K562 (cell line): Measurements from ENCODE around the gene VPS37B. TPM values are rescaled to one million over a fixed set of nuclear protein-coding genes. Genes with fewer than 3 reads are reported as not detected.

Experiments used
- ATAC-seq: fragments of 200-7000 bp; cut with Tn5 transposase; 3 replicates; pipeline ENCODE4 v1.9.1; 2020; ENCODE audit warnings: moderate library complexity
- BruUV-seq: library from RNA; stranded (reverse); fragments of 400-500 nt; replicated peaks from 2 replicates; lab custom pipeline; 2021; lab: Mats Ljungman, UMichigan
- CTCF ChIA-PET: fragments of 300-600 bp; formaldehyde crosslinking; extraction: SDS; loops from one replicate; lab custom pipeline; 2021; ENCODE audit warnings: low intra/inter-chr PET ratio; lab: Yijun Ruan, JAX
- POLR2A ChIA-PET: fragments of 300-600, 350-650 bp; sonication (Branson Sonifier 250); formaldehyde crosslinking; extraction: SDS; loops from one replicate; lab custom pipeline; 2021; ENCODE audit warnings: antibody characterized with exemption, inconsistent platforms; lab: Yijun Ruan, JAX
- DNase-seq, 4 experiments: peaks; one replicate each; pipeline versions ENCODE4 v3.0.0 to v3.0.0-alpha.2; 2011 to 2018; ENCODE audit warnings: low spot score in 3 of 4, mixed read lengths in 3 of 4; ENCODE audit errors: extremely low read depth in 1 of 4
- FAIRE-seq: peaks from 2 replicates; lab custom pipeline; 2011; peaks lifted over from hg19 to GRCh38; lab: Jason Lieb, UNC
- H2AFZ ChIP-seq: 2 replicates; pipeline ENCODE4 v1.6.0; 2011; ENCODE audit warnings: low read depth, low read length, control low read depth, inconsistent platforms
- H3K27ac ChIP-seq: fragments of 200-600 bp; 3 replicates; pipeline ENCODE4 v1.8.0; 2011; ENCODE audit warnings: low read depth, mild to moderate bottlenecking, control low read depth, inconsistent platforms, low read length, moderate library complexity, mixed read lengths; ENCODE audit errors: extremely low read depth
- H3K27me3 ChIP-seq, 2 experiments: fragments of 300-600 bp in 1 of 2; 2 replicates in 1 of 2; 3 replicates in 1 of 2; pipeline versions ENCODE4 v1.6.0 to v1.8.0; 2011; ENCODE audit warnings: inconsistent platforms in 2 of 2, low read length in 2 of 2, mild to moderate bottlenecking in 1 of 2, mixed read lengths in 1 of 2, moderate library complexity in 1 of 2; ENCODE audit not compliant: control insufficient read depth in 2 of 2, insufficient read depth in 2 of 2
- H3K36me3 ChIP-seq: fragments of 300-600 bp; 3 replicates; pipeline ENCODE4 v1.8.0; 2011; ENCODE audit warnings: mild to moderate bottlenecking, low read length, inconsistent platforms; ENCODE audit not compliant: control insufficient read depth, insufficient read depth
- H3K4me1 ChIP-seq, 2 experiments: fragments of 200-600 bp in 1 of 2; replicated peaks in 1 of 2; 2 replicates in 1 of 2; 3 replicates in 1 of 2; pipeline versions ENCODE4 v1.5.1 to v1.8.0; 2011; ENCODE audit warnings: inconsistent platforms in 2 of 2, low read length in 2 of 2, mild to moderate bottlenecking in 1 of 2, mixed read lengths in 1 of 2, moderate library complexity in 1 of 2; ENCODE audit not compliant: control insufficient read depth in 2 of 2, insufficient read depth in 2 of 2
- H3K4me2 ChIP-seq: 2 replicates; pipeline ENCODE4 v1.6.1; 2011; ENCODE audit warnings: low read length, control low read depth, inconsistent platforms, mixed read lengths; ENCODE audit not compliant: insufficient read depth
- H3K4me3 ChIP-seq: fragments of 200-600 bp; sonication (generic), shearing (Covaris generic); 2 replicates; pipeline ENCODE4 v1.5.1; 2016; ENCODE audit warnings: control low read depth, inconsistent platforms
- H3K79me2 ChIP-seq: fragments of 200-600 bp; 3 replicates; pipeline ENCODE4 v1.8.0; 2011; ENCODE audit warnings: low read length, inconsistent platforms; ENCODE audit not compliant: control insufficient read depth, insufficient read depth
- H3K9ac ChIP-seq, 2 experiments: 2 replicates each; pipeline versions ENCODE4 v1.6.0 to v1.6.1; 2011; ENCODE audit warnings: low read depth in 2 of 2, low read length in 2 of 2, control low read depth in 1 of 2, inconsistent platforms in 1 of 2, mild to moderate bottlenecking in 1 of 2, mixed read lengths in 1 of 2; ENCODE audit not compliant: insufficient read depth in 1 of 2
- H3K9me1 ChIP-seq: one replicate; pipeline ENCODE4 v1.6.0; 2011; ENCODE audit warnings: inconsistent platforms, mild to moderate bottlenecking, low read length, moderate library complexity; ENCODE audit not compliant: control insufficient read depth, insufficient read depth
- H3K9me3 ChIP-seq: replicated peaks from 2 replicates; pipeline ENCODE4 v1.5.1; 2011; ENCODE audit warnings: low read depth, low read length, inconsistent platforms; ENCODE audit not compliant: control insufficient read depth, insufficient read depth
- H4K20me1 ChIP-seq: replicated peaks from 2 replicates; pipeline ENCODE4 v1.6.1; 2011; ENCODE audit warnings: low read length, inconsistent platforms, mixed read lengths; ENCODE audit not compliant: control insufficient read depth, insufficient read depth
- ARID3A ChIP-seq: IDR thresholded peaks from 2 replicates; pipeline ENCODE4 v1.6.1; 2012; ENCODE audit warnings: low read depth, low read length, improper control_type of control experiment, borderline replicate concordance
- DLX4 ChIP-seq: fragments of 250-450 bp; sonication (Bioruptor Pico); IDR thresholded peaks from 2 replicates; pipeline ENCODE4 v1.6.1; 2021; ENCODE audit warnings: mild to moderate bottlenecking
- HIVEP1 ChIP-seq: fragments of 250-450 bp; sonication (Bioruptor Pico); IDR thresholded peaks from 2 replicates; pipeline ENCODE4 v1.4.0; 2020; ENCODE audit warnings: mild to moderate bottlenecking
- HMGN3 ChIP-seq: IDR thresholded peaks from 2 replicates; pipeline ENCODE4 v1.6.1; 2011; ENCODE audit warnings: borderline replicate concordance, low read depth, mild to moderate bottlenecking, mixed read lengths, low read length; ENCODE audit not compliant: insufficient read length; ENCODE audit errors: extremely low read depth
- NFE2 ChIP-seq: IDR thresholded peaks from 2 replicates; pipeline ENCODE4 v1.6.1; 2014; ENCODE audit warnings: antibody characterized with exemption, low read depth
- PHF20 ChIP-seq: fragments of 450-650 bp; IDR thresholded peaks from 2 replicates; pipeline ENCODE4 v1.6.1; 2018; ENCODE audit not compliant: partially characterized antibody
- PKNOX1 ChIP-seq: fragments of 450-650 bp; IDR thresholded peaks from 2 replicates; pipeline ENCODE4 v1.6.1; 2016
- SNAPC5 ChIP-seq: fragments of 250-450 bp; sonication (Bioruptor Pico); IDR thresholded peaks from 2 replicates; pipeline ENCODE4 v1.8.0; 2021; ENCODE audit warnings: moderate library complexity, mild to moderate bottlenecking, inconsistent platforms
- SNIP1 ChIP-seq: fragments of 450-650 bp; IDR thresholded peaks from 2 replicates; pipeline ENCODE4 v1.7.1; 2017; ENCODE audit warnings: low read depth, mild to moderate bottlenecking
- SPI1 ChIP-seq: IDR thresholded peaks from 2 replicates; pipeline ENCODE4 v1.6.1; 2011; ENCODE audit warnings: low read depth, low read length, control low read depth, borderline replicate concordance
- SREBF1 ChIP-seq: fragments of 150-350 bp; IDR thresholded peaks from 2 replicates; pipeline ENCODE4 v1.6.1; 2014; ENCODE audit warnings: antibody characterized with exemption, low read depth, low read length, borderline replicate concordance
- ZNF140 ChIP-seq: fragments of 250-450 bp; sonication (Bioruptor Pico); IDR thresholded peaks from 2 replicates; pipeline ENCODE4 v1.8.0; 2021; ENCODE audit warnings: moderate library complexity, mild to moderate bottlenecking, inconsistent platforms
- ZNF232 ChIP-seq: sonication (generic); formaldehyde crosslinking; IDR thresholded peaks from 2 replicates; pipeline ENCODE4 v1.8.0; 2022; ENCODE audit warnings: mild to moderate bottlenecking, missing genetic modification reagents
- ZNF253 ChIP-seq: fragments of 250-450 bp; sonication (Bioruptor Pico); conservative IDR thresholded peaks from 2 replicates; pipeline ENCODE4 v1.6.1; 2021; ENCODE audit warnings: mild to moderate bottlenecking
- ZNF311 ChIP-seq: fragments of 250-450 bp; sonication (Bioruptor Pico); IDR thresholded peaks from 2 replicates; pipeline ENCODE4 v1.4.0; 2020; ENCODE audit warnings: mild to moderate bottlenecking, moderate library complexity
- ZNF785 ChIP-seq: fragments of 250-450 bp; sonication (Bioruptor Pico); IDR thresholded peaks from 2 replicates; pipeline ENCODE4 v1.4.0; 2020; ENCODE audit warnings: mild to moderate bottlenecking
- WGBS: fragments of 100-300 bp; shearing (Covaris generic); methylation state at CpG from one replicate; pipeline ENCODE4 v1.1.6; 2016; ENCODE audit warnings: low coverage, mixed read lengths; ENCODE audit not compliant: insufficient coverage; ENCODE audit errors: missing lambda C conversion rate; 5-methylcytosine and 5-hydroxymethylcytosine counted together
- in situ Hi-C: fragments of 300-500 bp; cut with MboI; formaldehyde crosslinking; loops from 4 replicates; pipeline ENCODE4 v1.15.0; 2018; ENCODE audit warnings: inconsistent platforms, mixed read lengths
- intact Hi-C: fragments of 100-400 bp; cut with micrococcal nuclease; formaldehyde crosslinking; loops from 2 replicates; pipeline ENCODE4 v1.14.2; 2022
- polyA plus RNA-seq, 8 experiments: library from polyadenylated mRNA; depleted of rRNA in 4 of 8; stranded (reverse) in 5 of 8; unstranded in 3 of 8; fragments of >200 nt; fragmentation: Nextera tagmentation in 2 of 8; fragmentation: Illumina TruSeq in 1 of 8; extraction: Ambion mirVana in 2 of 8; extraction: Trizol in 1 of 8; gene quantifications; 2 replicates each; pipeline versions ENCODE4 v1.2.1 to v1.2.3, GENCODE V29; 2011 to 2014; ENCODE audit warnings: inconsistent platforms in 1 of 8, missing spikeins in 1 of 8
- total RNA-seq, 7 experiments: library from RNA; depleted of rRNA in 6 of 7; stranded (reverse); fragments of >200 nt in 6 of 7; fragmentation: Illumina TruSeq in 2 of 7; extraction: Trizol in 2 of 7; gene quantifications; 2 replicates each; pipeline versions ENCODE4 v1.2.1 to v1.2.3, GENCODE V29; 2011 to 2021; ENCODE audit warnings: low replicate concordance in 1 of 7

Gene VPS37B
- total and polyA plus RNA-seq, 9 of the 15 experiments (the other 6 are each of a cell fraction or from before 2014, with no cell fraction given), result 0.28 to 37.4 (median 17.9) TPM

- TF ChIP-seq SNAPC5 (CRISPR knock-in tag), result no peak
Measured at GRCh38 chr12:122888232-122888752, 7.6 kb downstream of the VPS37B start (continued).

- CTCF ChIA-PET, result no interaction called here
- intact Hi-C loops, result loop anchor here (10.0 kb wide), 1 partner anchor 347 kb away; the partner anchor contains the start of genes MPHOSPH9 and MTRFR
- peak overlapping the region; percentile 69 for H3K4me2 ChIP-seq
- peaks cover 51% of the 10 kb centered on the region for H4K20me1 ChIP-seq
- H3K9me1 ChIP-seq, result no peaks in the 10 kb centered on the region
- no peak overlapping the region for H3K4me3 ChIP-seq
- H3K79me2 ChIP-seq, result peaks cover 96% of the 10 kb centered on the region
- H3K27me3 ChIP-seq, result no peaks in the 10 kb centered on the region
- H3K4me1 ChIP-seq, result peaks cover 40 to 74% of the 10 kb centered on the region in 2 experiments
- H3K27ac ChIP-seq, result peak overlapping the region; percentile 79
- FAIRE-seq (no peak), ATAC-seq (peak; percentile 45), DNase-seq (peak in 1 of 4 experiments; percentile 37)
- POLR2A ChIA-PET, result interaction anchor here (0.6 to 1.2 kb wide), 7 partner anchors 19 to 345 kb away, joined by 3 to 5 read pairs (median 3); partner anchors contain the start of genes MPHOSPH9 and MTRFR
- in situ Hi-C loops, result no loop called here
- peaks cover 14% of the 10 kb centered on the region; the same call in 1 of the 3 replicates for H3K36me3 ChIP-seq
- WGBS, result 13% methylated on average over 5 of the region's 5 CpGs
- no peak overlapping the region for H2AFZ ChIP-seq
- no TSS peak for BruUV-seq
- no peaks in the 10 kb centered on the region for H3K9me3 ChIP-seq
- H3K9ac ChIP-seq, result peak overlapping the region in 1 of 2 experiments; percentile 40; a peak in 1 of 4 replicates
- TF ChIP-seq PHF20 (no peak), HIVEP1 (CRISPR knock-in tag) (no peak), ZNF253 (CRISPR knock-in tag) (no peak), ZNF785 (CRISPR knock-in tag) (no peak), ZNF311 (CRISPR knock-in tag) (no peak), ZNF140 (no peak), DLX4 (CRISPR knock-in tag) (no peak), PKNOX1 (0 out of 2 replicates have a peak, but pooled peaks have one; percentile 10), ARID3A (0 out of 2 replicates have a peak, but pooled peaks have one; percentile 11), SREBF1 (no peak), ZNF232 (CRISPR knock-in tag) (no peak), NFE2 (0 out of 2 replicates have a peak, but pooled peaks have one; percentile 7), SNIP1 (no peak), HMGN3 (no peak), SPI1 (no peak)
Measured at GRCh38 chr12:122887819-122888212, 8.1 kb downstream of the VPS37B start.
